ENCODE results near the gene CDK11A.

DNA sequence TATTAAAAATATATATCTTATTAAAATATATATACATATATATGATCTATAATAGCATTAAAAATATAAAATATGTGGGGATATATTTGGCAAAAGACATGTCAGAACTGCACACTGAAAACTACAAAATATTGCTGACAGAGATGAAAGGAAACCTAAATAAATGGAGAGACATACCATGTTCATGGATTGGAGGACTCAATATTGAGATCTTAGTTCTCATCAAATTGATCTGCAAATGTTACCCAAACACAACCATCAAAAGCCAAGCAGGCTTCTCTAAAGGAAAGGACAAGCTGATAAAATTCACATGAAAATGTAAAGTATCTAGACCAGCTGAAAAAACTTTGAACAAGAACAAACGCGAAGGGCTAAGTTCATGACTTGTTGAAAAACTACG, 46.9 kb upstream of the CDK11A start:
- TF ChIP-seq, protein P1, sequence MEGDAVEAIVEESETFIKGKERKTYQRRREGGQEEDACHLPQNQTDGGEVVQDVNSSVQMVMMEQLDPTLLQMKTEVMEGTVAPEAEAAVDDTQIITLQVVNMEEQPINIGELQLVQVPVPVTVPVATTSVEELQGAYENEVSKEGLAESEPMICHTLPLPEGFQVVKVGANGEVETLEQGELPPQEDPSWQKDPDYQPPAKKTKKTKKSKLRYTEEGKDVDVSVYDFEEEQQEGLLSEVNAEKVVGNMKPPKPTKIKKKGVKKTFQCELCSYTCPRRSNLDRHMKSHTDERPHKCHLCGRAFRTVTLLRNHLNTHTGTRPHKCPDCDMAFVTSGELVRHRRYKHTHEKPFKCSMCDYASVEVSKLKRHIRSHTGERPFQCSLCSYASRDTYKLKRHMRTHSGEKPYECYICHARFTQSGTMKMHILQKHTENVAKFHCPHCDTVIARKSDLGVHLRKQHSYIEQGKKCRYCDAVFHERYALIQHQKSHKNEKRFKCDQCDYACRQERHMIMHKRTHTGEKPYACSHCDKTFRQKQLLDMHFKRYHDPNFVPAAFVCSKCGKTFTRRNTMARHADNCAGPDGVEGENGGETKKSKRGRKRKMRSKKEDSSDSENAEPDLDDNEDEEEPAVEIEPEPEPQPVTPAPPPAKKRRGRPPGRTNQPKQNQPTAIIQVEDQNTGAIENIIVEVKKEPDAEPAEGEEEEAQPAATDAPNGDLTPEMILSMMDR (IDR thresholded peaks at IDR 0.05), result no peak
- no peak for TF ChIP-seq POLR2AphosphoS5 (IDR thresholded peaks at IDR 0.05; ENCODE audit: low read depth, low read length)
- TF ChIP-seq, protein P2, sequence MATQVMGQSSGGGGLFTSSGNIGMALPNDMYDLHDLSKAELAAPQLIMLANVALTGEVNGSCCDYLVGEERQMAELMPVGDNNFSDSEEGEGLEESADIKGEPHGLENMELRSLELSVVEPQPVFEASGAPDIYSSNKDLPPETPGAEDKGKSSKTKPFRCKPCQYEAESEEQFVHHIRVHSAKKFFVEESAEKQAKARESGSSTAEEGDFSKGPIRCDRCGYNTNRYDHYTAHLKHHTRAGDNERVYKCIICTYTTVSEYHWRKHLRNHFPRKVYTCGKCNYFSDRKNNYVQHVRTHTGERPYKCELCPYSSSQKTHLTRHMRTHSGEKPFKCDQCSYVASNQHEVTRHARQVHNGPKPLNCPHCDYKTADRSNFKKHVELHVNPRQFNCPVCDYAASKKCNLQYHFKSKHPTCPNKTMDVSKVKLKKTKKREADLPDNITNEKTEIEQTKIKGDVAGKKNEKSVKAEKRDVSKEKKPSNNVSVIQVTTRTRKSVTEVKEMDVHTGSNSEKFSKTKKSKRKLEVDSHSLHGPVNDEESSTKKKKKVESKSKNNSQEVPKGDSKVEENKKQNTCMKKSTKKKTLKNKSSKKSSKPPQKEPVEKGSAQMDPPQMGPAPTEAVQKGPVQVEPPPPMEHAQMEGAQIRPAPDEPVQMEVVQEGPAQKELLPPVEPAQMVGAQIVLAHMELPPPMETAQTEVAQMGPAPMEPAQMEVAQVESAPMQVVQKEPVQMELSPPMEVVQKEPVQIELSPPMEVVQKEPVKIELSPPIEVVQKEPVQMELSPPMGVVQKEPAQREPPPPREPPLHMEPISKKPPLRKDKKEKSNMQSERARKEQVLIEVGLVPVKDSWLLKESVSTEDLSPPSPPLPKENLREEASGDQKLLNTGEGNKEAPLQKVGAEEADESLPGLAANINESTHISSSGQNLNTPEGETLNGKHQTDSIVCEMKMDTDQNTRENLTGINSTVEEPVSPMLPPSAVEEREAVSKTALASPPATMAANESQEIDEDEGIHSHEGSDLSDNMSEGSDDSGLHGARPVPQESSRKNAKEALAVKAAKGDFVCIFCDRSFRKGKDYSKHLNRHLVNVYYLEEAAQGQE (IDR thresholded peaks at IDR 0.05; ENCODE audit: low read depth, low read length), result no peak
- no peak for TF ChIP-seq EP300 (IDR thresholded peaks at IDR 0.05; ENCODE audit: borderline replicate concordance in 1 of 2, low read depth in 1 of 2, low read length in 1 of 2)
- no peak for TF ChIP-seq RXRA (IDR thresholded peaks at IDR 0.05; ENCODE audit: borderline replicate concordance, low read depth)
- TF ChIP-seq, protein P3, sequence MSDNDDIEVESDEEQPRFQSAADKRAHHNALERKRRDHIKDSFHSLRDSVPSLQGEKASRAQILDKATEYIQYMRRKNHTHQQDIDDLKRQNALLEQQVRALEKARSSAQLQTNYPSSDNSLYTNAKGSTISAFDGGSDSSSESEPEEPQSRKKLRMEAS (IDR thresholded peaks at IDR 0.05; ENCODE audit: low read depth), result no peak

Measured in SK-N-SH (cell line).